Neutrophil (primary cell): ENCODE measurements around the gene CEP131.

Experiments used
- H3K27ac ChIP-seq: fragments of 200-600 bp; sonication (generic); 2 replicates; pipeline ENCODE4 v1.5.1; 2016; ENCODE audit warnings: mild to moderate bottlenecking, moderate library complexity
- H3K27me3 ChIP-seq: fragments of 200-600 bp; sonication (generic); 2 replicates; pipeline ENCODE4 v1.6.0; 2016; ENCODE audit warnings: mild to moderate bottlenecking
- H3K36me3 ChIP-seq: fragments of 200-600 bp; sonication (generic); 2 replicates; pipeline ENCODE4 v1.5.1; 2017
- H3K4me1 ChIP-seq, 2 experiments: fragments of 200-600 bp in 1 of 2; sonication (generic) in 1 of 2; 1 replicate in 1 of 2; 2 replicates in 1 of 2; pipeline versions ENCODE4 v1.5.1 to v1.6.1; 2013 to 2016; ENCODE audit warnings: low read depth in 1 of 2, low read length in 1 of 2, mild to moderate bottlenecking in 1 of 2, moderate library complexity in 1 of 2; ENCODE audit not compliant: control insufficient read depth in 1 of 2, insufficient read depth in 1 of 2
- H3K4me3 ChIP-seq, 2 experiments: fragments of 200-600 bp in 1 of 2; sonication (generic) in 1 of 2; 1 replicate in 1 of 2; 2 replicates in 1 of 2; pipeline ENCODE4 v1.5.1; 2013 to 2016; ENCODE audit warnings: low read depth in 1 of 2, low read length in 1 of 2, mild to moderate bottlenecking in 1 of 2, moderate library complexity in 1 of 2
- H3K9me3 ChIP-seq: fragments of 200-600 bp; sonication (generic); 2 replicates; pipeline ENCODE4 v1.5.1; 2016
- CTCF ChIP-seq: fragments of 200-600 bp; sonication (generic); IDR thresholded peaks from 2 replicates; pipeline ENCODE4 v1.5.1; 2016; ENCODE audit warnings: antibody characterized with exemption

Gene CEP131

GRCh38 chr17:81233316-81233715, 10.6 kb upstream of the CEP131 start:
- H3K27ac ChIP-seq, result no peak overlapping the region
- no peak for TF ChIP-seq CTCF
- peaks cover 85% of the 10 kb centered on the region for H3K36me3 ChIP-seq
- peaks cover 18 to 19% of the 10 kb centered on the region in 2 experiments for H3K4me1 ChIP-seq
- no peak overlapping the region for H3K4me3 ChIP-seq
- H3K9me3 ChIP-seq, result no peaks in the 10 kb centered on the region
- no peaks in the 10 kb centered on the region for H3K27me3 ChIP-seq

- no peak for TF ChIP-seq CTCF
- Histone ChIP-seq H3K9me3 (no peaks in the 10 kb centered on the region), H3K4me1 (peaks cover 18 to 19% of the 10 kb centered on the region in 2 experiments), H3K36me3 (peaks cover 85% of the 10 kb centered on the region), H3K27me3 (no peaks in the 10 kb centered on the region), H3K4me3 (no peak overlapping the region), H3K27ac (no peak overlapping the region)
Measured at GRCh38 chr17:81232616-81233241, 10.0 kb upstream of the CEP131 start.

GRCh38 chr17:81231766-81232581, 9.2 kb upstream of the CEP131 start:
- Histone ChIP-seq H3K36me3 (peaks cover 85% of the 10 kb centered on the region), H3K9me3 (no peaks in the 10 kb centered on the region), H3K4me1 (peaks cover 13 to 14% of the 10 kb centered on the region in 2 experiments), H3K27me3 (no peaks in the 10 kb centered on the region), H3K4me3 (no peak overlapping the region), H3K27ac (no peak overlapping the region)
- no peak for TF ChIP-seq CTCF

GRCh38 chr17:81231121-81231645, 8.4 kb upstream of the CEP131 start:
- no peak overlapping the region for H3K4me3 ChIP-seq
- peaks cover 77% of the 10 kb centered on the region for H3K36me3 ChIP-seq

More at GRCh38 chr17:81231121-81231645, 8.4 kb upstream of the CEP131 start:
- no peak overlapping the region for H3K27ac ChIP-seq
- H3K9me3 ChIP-seq, result no peaks in the 10 kb centered on the region
- no peaks in the 10 kb centered on the region for H3K27me3 ChIP-seq
- H3K4me1 ChIP-seq, result peaks cover 13 to 14% of the 10 kb centered on the region in 2 experiments
- no peak for TF ChIP-seq CTCF
